NB4 (cell line): ENCODE data around the gene SDHB.

Source experiments
- DNase-seq: peaks from one replicate; pipeline ENCODE4 v3.0.0; 2010; ENCODE audit warnings: low read depth
- H3K4me3 ChIP-seq: one replicate; pipeline ENCODE4 v1.5.1; 2011; ENCODE audit warnings: mild to moderate bottlenecking, low read depth, low read length, moderate library complexity
- CTCF ChIP-seq: IDR thresholded peaks from one replicate; pipeline ENCODE4 v1.5.1; 2012; ENCODE audit warnings: low read depth, low read length
- MAX ChIP-seq: IDR thresholded peaks from 2 replicates; pipeline ENCODE4 v1.6.1; 2011; ENCODE audit warnings: low read depth, low read length
- MYC ChIP-seq: IDR thresholded peaks from 2 replicates; pipeline ENCODE4 v1.6.1; 2011; ENCODE audit warnings: low read depth, low read length
- POLR2A ChIP-seq: IDR thresholded peaks from 2 replicates; pipeline ENCODE4 v1.6.1; 2011; ENCODE audit warnings: mild to moderate bottlenecking; ENCODE audit not compliant: insufficient read length; ENCODE audit errors: extremely low read depth

SDHB gene

GRCh38 chr1:17097787-17098186, 44.0 kb upstream of the SDHB start:
- TF ChIP-seq MYC (no peak), CTCF (no peak), MAX (no peak), POLR2A (no peak)
- DNase-seq = peak; percentile 27
- no peak overlapping the region for H3K4me3 ChIP-seq

- TF ChIP-seq MAX (no peak), MYC (no peak), CTCF (no peak), POLR2A (no peak)
- no peak for DNase-seq
- H3K4me3 ChIP-seq = no peak overlapping the region
Observed at GRCh38 chr1:17097147-17097546, 43.3 kb upstream of the SDHB start.

GRCh38 chr1:17096584-17096983, 42.8 kb upstream of the SDHB start:
- DNase-seq = no peak
- no peak for TF ChIP-seq MAX
- TF ChIP-seq POLR2A = no peak
- no peak for TF ChIP-seq CTCF
- H3K4me3 ChIP-seq = no peak overlapping the region

GRCh38 chr1:17095141-17095540, 41.3 kb upstream of the SDHB start:
- no peak for TF ChIP-seq POLR2A
- TF ChIP-seq MYC = no peak
- DNase-seq = no peak
- H3K4me3 ChIP-seq = no peak overlapping the region

- TF ChIP-seq CTCF (no peak), MYC (no peak), MAX (no peak), POLR2A (no peak)
- DNase-seq = no peak
- H3K4me3 ChIP-seq = no peak overlapping the region
Observed at GRCh38 chr1:17094664-17095063, 40.8 kb upstream of the SDHB start.

- DNase-seq = no peak
- H3K4me3 ChIP-seq = no peak overlapping the region
- no peak for TF ChIP-seq CTCF
- no peak for TF ChIP-seq POLR2A
- no peak for TF ChIP-seq MYC
- no peak for TF ChIP-seq MAX
Observed at GRCh38 chr1:17093822-17094393, 40.1 kb upstream of the SDHB start.
